ENCODE data around the gene UBE3D. TPM values are rescaled to one million over a fixed set of nuclear protein-coding genes. Genes with fewer than 3 reads are reported as not detected.

UBE3D gene
- polyA plus RNA-seq, 2 of the 4 experiments (the other 2 are of a cell fraction), result 4.4 to 6.2 TPM

DNA sequence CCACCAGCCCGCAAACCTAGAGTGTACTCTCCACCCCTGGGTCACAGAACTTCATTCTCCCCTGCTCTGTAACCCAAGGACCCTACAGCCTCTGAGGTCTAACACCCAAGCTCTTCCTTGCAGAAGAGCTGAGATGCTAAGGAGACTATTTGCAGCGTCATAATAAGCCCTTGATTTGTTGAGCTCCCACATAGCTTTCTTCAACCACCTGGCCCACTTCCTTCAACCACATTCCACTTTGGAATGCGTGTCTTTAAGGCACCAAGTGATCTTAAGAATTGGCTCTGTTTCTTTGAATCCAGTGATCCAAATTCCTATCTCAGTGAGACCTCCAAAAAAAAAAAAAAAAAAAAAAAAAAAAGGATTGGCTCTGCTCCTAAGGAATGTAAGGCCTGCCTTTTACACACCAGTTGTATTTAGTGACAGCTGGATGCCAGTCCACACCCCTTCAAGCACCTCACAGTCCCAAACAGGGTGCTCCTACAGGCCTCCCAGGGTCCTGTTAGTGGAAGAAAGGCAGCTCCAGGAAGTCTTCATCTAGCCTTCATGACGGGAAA, 106.2 kb downstream of the UBE3D start (continued):
- TF ChIP-seq, protein P1, sequence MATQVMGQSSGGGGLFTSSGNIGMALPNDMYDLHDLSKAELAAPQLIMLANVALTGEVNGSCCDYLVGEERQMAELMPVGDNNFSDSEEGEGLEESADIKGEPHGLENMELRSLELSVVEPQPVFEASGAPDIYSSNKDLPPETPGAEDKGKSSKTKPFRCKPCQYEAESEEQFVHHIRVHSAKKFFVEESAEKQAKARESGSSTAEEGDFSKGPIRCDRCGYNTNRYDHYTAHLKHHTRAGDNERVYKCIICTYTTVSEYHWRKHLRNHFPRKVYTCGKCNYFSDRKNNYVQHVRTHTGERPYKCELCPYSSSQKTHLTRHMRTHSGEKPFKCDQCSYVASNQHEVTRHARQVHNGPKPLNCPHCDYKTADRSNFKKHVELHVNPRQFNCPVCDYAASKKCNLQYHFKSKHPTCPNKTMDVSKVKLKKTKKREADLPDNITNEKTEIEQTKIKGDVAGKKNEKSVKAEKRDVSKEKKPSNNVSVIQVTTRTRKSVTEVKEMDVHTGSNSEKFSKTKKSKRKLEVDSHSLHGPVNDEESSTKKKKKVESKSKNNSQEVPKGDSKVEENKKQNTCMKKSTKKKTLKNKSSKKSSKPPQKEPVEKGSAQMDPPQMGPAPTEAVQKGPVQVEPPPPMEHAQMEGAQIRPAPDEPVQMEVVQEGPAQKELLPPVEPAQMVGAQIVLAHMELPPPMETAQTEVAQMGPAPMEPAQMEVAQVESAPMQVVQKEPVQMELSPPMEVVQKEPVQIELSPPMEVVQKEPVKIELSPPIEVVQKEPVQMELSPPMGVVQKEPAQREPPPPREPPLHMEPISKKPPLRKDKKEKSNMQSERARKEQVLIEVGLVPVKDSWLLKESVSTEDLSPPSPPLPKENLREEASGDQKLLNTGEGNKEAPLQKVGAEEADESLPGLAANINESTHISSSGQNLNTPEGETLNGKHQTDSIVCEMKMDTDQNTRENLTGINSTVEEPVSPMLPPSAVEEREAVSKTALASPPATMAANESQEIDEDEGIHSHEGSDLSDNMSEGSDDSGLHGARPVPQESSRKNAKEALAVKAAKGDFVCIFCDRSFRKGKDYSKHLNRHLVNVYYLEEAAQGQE (IDR thresholded peaks at IDR 0.05), result no peak
- no peak for TF ChIP-seq CEBPB (IDR thresholded peaks at IDR 0.05)
- TF ChIP-seq ZFP36 (IDR thresholded peaks at IDR 0.05; ENCODE audit: borderline replicate concordance, partially characterized antibody), result no peak
- TF ChIP-seq NFE2L2 (conservative IDR thresholded peaks at IDR 0.05; ENCODE audit: low read length), result no peak
- no peak for TF ChIP-seq HDAC2 (IDR thresholded peaks at IDR 0.05)
- no peak for TF ChIP-seq FOSB (CRISPR knock-in tag; IDR thresholded peaks at IDR 0.05)
- TF ChIP-seq, protein P2, sequence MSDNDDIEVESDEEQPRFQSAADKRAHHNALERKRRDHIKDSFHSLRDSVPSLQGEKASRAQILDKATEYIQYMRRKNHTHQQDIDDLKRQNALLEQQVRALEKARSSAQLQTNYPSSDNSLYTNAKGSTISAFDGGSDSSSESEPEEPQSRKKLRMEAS (IDR thresholded peaks at IDR 0.05), result no peak
- TF ChIP-seq SREBF2 (IDR thresholded peaks at IDR 0.05), result no peak

DNA sequence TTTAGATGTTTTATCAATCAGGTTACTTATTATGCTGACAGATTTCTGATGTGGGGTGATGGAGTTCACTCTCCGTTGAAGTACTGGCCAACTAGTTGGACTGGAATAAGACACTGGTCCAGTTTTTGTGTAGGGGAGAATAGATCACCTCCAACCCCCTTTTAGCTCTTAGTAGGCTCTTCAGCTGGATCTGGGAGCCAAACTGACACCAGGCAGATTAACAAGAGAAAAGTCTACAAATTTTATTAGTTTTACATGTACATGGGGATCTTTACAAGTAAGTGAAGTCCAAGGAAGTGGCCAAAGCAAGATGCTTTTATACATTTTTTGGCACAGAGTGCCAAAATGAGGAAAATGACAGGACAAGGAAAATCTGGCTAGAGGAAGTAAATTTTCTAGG, 107.1 kb downstream of the UBE3D start:
- 95% methylated on average over 1 of the region's 1 CpG for WGBS (ENCODE audit: missing lambda C conversion rate)
- FAIRE-seq (no peak), DNase-seq (ENCODE audit: low read depth in 1 of 2, low spot score in 1 of 2) (no peak), ATAC-seq (no peak)
- Histone ChIP-seq H3K4me2 (no peak overlapping the region), H3K4me1 (no peaks in the 10 kb centered on the region), H3K27ac (no peak overlapping the region), H3K4me3 (no peak overlapping the region), H3K9me3 (no peaks in the 10 kb centered on the region)
- POLR2A ChIA-PET, result no interaction called here
- CTCF ChIA-PET, result no interaction called here
- TF ChIP-seq EP300 (IDR thresholded peaks at IDR 0.05), result no peak
- TF ChIP-seq ZSCAN20 (CRISPR knock-in tag; IDR thresholded peaks at IDR 0.05), result no peak
- TF ChIP-seq KDM1A (IDR thresholded peaks at IDR 0.05; ENCODE audit: low read depth), result no peak
- no peak for TF ChIP-seq CHD4 (IDR thresholded peaks at IDR 0.05; ENCODE audit: borderline replicate concordance)
- no peak for TF ChIP-seq FOSL2 (IDR thresholded peaks at IDR 0.05)
- no peak for TF ChIP-seq FOSL2 (CRISPR knock-in tag; IDR thresholded peaks at IDR 0.05)
- TF ChIP-seq, protein P3, sequence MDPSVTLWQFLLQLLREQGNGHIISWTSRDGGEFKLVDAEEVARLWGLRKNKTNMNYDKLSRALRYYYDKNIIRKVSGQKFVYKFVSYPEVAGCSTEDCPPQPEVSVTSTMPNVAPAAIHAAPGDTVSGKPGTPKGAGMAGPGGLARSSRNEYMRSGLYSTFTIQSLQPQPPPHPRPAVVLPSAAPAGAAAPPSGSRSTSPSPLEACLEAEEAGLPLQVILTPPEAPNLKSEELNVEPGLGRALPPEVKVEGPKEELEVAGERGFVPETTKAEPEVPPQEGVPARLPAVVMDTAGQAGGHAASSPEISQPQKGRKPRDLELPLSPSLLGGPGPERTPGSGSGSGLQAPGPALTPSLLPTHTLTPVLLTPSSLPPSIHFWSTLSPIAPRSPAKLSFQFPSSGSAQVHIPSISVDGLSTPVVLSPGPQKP (IDR thresholded peaks at IDR 0.05; ENCODE audit: low read depth, low read length), result no peak
- TF ChIP-seq ESRRA (IDR thresholded peaks at IDR 0.05; ENCODE audit: borderline replicate concordance, low read length), result no peak
- TF ChIP-seq, protein P4, sequence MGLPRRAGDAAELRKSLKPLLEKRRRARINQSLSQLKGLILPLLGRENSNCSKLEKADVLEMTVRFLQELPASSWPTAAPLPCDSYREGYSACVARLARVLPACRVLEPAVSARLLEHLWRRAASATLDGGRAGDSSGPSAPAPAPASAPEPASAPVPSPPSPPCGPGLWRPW (IDR thresholded peaks at IDR 0.05), result no peak
- no peak for TF ChIP-seq MYC (IDR thresholded peaks at IDR 0.05; ENCODE audit: borderline replicate concordance, low read length)
- TF ChIP-seq NR3C1 (IDR thresholded peaks at IDR 0.05), result no peak
- TF ChIP-seq MAZ (IDR thresholded peaks at IDR 0.05; ENCODE audit: borderline replicate concordance, low read depth, low read length), result no peak
- no peak for TF ChIP-seq CBX8 (IDR thresholded peaks at IDR 0.05)
- no peak for TF ChIP-seq NPAS2 (CRISPR knock-in tag; IDR thresholded peaks at IDR 0.05; ENCODE audit: borderline replicate concordance)
- no peak for TF ChIP-seq RAD21 (conservative IDR thresholded peaks at IDR 0.05 in 1 of 2, IDR thresholded peaks at IDR 0.05 in 1 of 2)
- no peak for TF ChIP-seq RARB (CRISPR knock-in tag; IDR thresholded peaks at IDR 0.05)
- no peak for TF ChIP-seq RCOR1 (IDR thresholded peaks at IDR 0.05; ENCODE audit: low read depth, low read length)
- no peak for TF ChIP-seq CEBPB (IDR thresholded peaks at IDR 0.05)
- no peak for TF ChIP-seq MAFK (IDR thresholded peaks at IDR 0.05; ENCODE audit: partially characterized antibody)
- TF ChIP-seq PHF8 (IDR thresholded peaks at IDR 0.05; ENCODE audit: borderline replicate concordance, low read depth), result no peak

All from A549 (cell line).